GM12873 (cell line): Measurements from ENCODE around the gene IRS2.

Experiments used
- TF ChIP-seq, protein P1 (sequence below): IDR thresholded peaks from 2 replicates; pipeline ENCODE4 v1.5.1; 2012; ENCODE audit warnings: low read depth, mild to moderate bottlenecking, moderate library complexity, low read length, control low read depth; ENCODE audit not compliant: insufficient read depth; ENCODE audit errors: missing control alignments

IRS2 gene

GRCh38 chr13:109782066-109782822 is 4.1 kb downstream of the IRS2 start:
- TF ChIP-seq, protein P1, sequence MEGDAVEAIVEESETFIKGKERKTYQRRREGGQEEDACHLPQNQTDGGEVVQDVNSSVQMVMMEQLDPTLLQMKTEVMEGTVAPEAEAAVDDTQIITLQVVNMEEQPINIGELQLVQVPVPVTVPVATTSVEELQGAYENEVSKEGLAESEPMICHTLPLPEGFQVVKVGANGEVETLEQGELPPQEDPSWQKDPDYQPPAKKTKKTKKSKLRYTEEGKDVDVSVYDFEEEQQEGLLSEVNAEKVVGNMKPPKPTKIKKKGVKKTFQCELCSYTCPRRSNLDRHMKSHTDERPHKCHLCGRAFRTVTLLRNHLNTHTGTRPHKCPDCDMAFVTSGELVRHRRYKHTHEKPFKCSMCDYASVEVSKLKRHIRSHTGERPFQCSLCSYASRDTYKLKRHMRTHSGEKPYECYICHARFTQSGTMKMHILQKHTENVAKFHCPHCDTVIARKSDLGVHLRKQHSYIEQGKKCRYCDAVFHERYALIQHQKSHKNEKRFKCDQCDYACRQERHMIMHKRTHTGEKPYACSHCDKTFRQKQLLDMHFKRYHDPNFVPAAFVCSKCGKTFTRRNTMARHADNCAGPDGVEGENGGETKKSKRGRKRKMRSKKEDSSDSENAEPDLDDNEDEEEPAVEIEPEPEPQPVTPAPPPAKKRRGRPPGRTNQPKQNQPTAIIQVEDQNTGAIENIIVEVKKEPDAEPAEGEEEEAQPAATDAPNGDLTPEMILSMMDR = no peak

DNA sequence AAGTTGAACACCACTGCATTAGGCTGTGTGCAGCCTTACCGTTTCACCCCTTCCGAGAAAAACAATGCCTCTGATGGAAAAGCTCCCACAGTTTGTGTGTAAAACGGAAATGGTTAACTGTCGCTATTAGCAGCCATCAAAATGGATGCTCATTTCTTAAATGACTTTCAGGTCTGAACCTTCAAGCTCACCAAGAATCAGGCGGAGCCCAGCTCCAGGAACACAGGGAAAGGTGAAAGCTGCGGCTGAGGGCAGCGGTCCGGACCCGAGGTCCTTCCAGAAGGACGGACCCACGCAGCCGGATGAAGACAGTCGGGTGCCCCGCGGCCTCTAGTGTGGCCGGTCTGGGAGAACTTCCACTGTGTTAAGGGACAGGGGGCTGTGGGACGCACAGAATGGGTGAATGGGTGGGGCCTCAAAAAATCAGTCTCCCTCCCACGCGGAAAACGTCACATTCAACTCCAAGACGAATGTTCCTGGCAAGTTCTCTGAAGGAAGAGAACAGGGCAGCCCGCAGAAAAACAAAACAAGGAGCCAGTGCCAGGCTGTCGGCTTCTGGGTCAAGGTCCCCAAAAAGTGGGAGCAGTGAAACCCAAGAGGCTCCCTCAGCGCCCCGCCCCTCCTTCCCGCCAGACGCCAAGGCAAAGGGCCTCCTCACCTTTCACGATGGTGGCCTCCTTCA is 4.9 kb downstream of the IRS2 start:
- TF ChIP-seq, protein P1 = no peak

- TF ChIP-seq, protein P1 = no peak
Measured at GRCh38 chr13:109780845-109781383, 5.5 kb downstream of the IRS2 start.

- TF ChIP-seq, protein P1 = no peak
Measured at GRCh38 chr13:109779876-109780510, 6.4 kb downstream of the IRS2 start.

DNA sequence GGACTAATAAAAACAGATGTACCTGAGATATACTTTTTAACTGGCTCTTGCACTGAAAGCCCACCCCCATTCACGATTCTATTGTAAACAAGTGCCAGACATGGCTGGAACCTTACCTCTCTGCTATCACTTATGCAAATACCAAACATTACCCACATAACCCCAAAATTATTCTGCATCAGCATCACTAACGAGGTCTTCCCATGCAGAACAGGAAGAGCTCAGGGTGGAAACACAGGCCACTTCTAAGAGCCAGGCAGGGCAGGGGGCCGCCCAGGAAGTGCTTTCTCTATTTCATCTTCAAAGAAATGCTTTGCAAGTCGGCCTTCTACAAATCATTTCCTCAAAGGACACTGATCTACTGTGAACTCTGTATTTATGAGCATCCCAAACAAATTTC is 7.3 kb downstream of the IRS2 start:
- TF ChIP-seq, protein P1 = no peak

DNA sequence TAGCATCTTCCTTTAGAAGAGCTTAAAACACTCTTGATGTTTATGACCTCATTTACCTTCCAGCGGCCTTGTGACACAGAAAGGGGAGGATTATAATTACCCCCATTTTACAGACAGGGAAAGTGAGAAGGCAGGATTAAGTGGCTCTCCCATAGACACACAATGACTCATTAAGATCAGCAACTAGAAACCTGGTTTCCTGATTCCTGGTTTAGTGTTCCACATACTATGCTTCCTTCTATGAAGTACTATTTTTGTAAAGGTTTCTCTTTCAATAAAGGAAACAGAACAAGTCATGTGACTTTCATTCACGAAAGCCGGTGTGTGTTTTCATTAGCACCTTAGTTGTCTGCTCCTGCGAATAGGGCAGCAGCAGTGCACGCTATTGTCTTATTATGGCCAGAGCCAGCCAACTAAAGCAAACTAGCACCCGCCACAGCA is 8.3 kb downstream of the IRS2 start:
- TF ChIP-seq, protein P1 = no peak

DNA sequence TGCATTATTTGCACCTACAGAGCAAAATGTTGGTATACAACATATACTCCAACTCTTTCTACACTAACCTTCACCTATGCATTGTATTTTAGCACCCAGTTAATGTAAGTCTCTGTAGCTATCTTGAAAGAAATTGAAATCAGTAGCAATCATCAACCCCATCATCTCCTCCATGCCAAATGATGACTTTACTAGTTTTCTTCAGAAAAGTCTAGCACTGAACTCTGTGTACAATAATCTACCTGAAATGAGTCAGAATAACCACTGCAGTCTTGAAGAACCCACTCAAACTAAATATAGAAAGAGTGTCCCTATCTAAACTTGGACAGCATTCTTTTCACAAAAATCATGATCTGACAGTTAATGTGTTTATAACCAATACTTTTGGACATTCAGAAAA is 9.8 kb downstream of the IRS2 start:
- TF ChIP-seq, protein P1 = no peak
